Bronchial epithelial cell (primary cell): Measurements from ENCODE around the gene GOLGA1. TPM values are rescaled to one million over a fixed set of nuclear protein-coding genes. Genes with fewer than 3 reads are reported as not detected.
"Not testable (repeated sequence)": the region's sequence is repeated elsewhere in the genome, so short reads cannot be mapped to it uniquely, and the experiment has no call there.

Experiments used
- DNase-seq: peaks from one replicate; pipeline ENCODE4 v3.0.0-alpha.2; 2010; ENCODE audit warnings: low read depth
- FAIRE-seq: peaks from 2 replicates; lab custom pipeline; 2011; peaks lifted over from hg19 to GRCh38; lab: Jason Lieb, UNC
- H3K27me3 ChIP-seq: 2 replicates; pipeline ENCODE4 v1.5.1; 2011; ENCODE audit warnings: low read length; ENCODE audit not compliant: control insufficient read depth, insufficient read depth
- H3K36me3 ChIP-seq: 2 replicates; pipeline ENCODE4 v1.5.1; 2011; ENCODE audit warnings: low read length; ENCODE audit not compliant: control insufficient read depth, insufficient read depth
- H3K4me3 ChIP-seq: 2 replicates; pipeline ENCODE4 v1.5.1; 2011; ENCODE audit warnings: mild to moderate bottlenecking, low read depth, low read length, control low read depth
- total RNA-seq: library from RNA; depleted of rRNA; stranded (reverse); fragments of >200 nt; gene quantifications from 2 replicates; pipeline ENCODE4 v1.2.1, GENCODE V29; 2014
- TF ChIP-seq, protein P1 (sequence below): IDR thresholded peaks from 2 replicates; pipeline ENCODE4 v1.5.1; 2011; ENCODE audit warnings: mild to moderate bottlenecking, moderate library complexity, low read length, control low read depth, inconsistent platforms; ENCODE audit not compliant: insufficient read depth, severe bottlenecking

The GOLGA1 gene
- total RNA-seq, 1 donor from 2014 or later, result 7.9 TPM

DNA sequence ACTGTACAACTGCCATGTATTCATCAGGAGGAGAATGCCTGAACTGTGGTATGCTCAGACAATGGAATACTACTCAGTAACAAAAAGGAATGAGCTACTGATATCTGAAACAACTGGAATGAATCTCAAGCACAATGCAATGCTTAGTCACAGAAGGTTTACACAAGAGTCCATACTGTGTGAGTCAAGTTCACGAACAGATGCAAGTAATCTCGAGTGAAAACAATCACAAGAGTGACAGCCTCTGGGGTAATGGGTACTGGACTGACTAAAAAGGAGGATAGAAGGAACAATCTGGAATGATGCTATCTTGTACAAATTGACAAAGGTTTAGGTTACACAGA is 19.5 kb upstream of the GOLGA1 start:
- peak; percentile 61 for DNase-seq
- TF ChIP-seq, protein P1, sequence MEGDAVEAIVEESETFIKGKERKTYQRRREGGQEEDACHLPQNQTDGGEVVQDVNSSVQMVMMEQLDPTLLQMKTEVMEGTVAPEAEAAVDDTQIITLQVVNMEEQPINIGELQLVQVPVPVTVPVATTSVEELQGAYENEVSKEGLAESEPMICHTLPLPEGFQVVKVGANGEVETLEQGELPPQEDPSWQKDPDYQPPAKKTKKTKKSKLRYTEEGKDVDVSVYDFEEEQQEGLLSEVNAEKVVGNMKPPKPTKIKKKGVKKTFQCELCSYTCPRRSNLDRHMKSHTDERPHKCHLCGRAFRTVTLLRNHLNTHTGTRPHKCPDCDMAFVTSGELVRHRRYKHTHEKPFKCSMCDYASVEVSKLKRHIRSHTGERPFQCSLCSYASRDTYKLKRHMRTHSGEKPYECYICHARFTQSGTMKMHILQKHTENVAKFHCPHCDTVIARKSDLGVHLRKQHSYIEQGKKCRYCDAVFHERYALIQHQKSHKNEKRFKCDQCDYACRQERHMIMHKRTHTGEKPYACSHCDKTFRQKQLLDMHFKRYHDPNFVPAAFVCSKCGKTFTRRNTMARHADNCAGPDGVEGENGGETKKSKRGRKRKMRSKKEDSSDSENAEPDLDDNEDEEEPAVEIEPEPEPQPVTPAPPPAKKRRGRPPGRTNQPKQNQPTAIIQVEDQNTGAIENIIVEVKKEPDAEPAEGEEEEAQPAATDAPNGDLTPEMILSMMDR, result no peak

DNA sequence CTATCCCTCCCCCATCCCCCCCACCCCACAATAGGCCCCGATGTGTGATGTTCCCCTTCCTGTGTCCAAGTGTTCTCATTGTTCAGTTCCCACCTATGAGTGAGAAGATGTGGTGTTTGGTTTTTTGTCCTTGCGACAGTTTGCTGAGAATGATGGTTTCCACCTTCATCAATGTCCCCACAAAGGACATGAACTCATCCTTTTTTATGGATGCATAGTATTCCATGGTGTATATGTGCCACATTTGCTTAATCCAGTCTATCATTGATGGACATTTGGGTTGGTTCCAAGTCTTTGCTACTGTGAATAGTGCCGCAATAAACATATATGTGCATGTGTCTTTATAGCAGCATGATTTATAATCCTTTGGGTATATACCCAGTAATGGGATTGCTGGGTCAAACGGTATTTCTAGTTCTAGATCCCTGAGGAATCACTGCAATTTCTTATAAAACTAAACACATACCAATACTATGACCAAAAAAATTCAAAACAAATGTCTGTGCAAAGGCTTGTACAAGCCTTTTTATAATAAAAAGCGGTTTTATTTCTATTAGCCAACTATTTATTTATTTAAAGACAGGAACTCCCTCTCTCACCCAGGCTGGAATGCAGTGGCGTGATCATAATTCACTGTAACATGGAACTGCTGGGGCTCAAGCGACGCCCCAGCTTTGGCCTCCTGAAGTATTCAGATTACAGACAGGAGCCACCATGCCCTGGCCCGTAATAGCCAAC is 19.0 kb upstream of the GOLGA1 start:
- not testable (repeated sequence) for H3K27me3 ChIP-seq, DNase-seq, FAIRE-seq, H3K4me3 ChIP-seq, H3K36me3 ChIP-seq

More for the DNA sequence above, 19.5 kb upstream of the GOLGA1 start:
- FAIRE-seq, result no peak
- no peaks in the 10 kb centered on the region for H3K27me3 ChIP-seq
- H3K4me3 ChIP-seq, result no peak overlapping the region
- H3K36me3 ChIP-seq, result no peaks in the 10 kb centered on the region

DNA sequence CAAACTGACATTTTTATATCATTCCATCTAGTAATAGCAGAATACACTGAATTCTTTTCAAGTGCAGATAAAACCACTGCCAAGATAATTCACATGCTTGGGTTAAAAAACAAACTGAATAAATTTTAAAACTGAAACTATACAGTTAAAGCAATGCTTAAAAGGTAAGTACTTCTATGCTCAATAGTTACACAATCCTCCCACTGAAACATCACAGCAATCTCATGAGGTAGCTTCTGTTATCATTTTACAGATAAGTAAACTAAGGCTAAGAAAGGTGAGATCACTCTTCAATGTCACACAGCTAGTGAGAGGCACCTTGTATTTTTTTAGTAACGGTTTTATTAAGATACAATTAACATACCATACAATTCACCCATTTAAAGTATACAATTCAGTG is 13.4 kb upstream of the GOLGA1 start:
- H3K36me3 ChIP-seq, result no peaks in the 10 kb centered on the region
- TF ChIP-seq, protein P1, result no peak
- H3K27me3 ChIP-seq, result no peaks in the 10 kb centered on the region
- no peak overlapping the region for H3K4me3 ChIP-seq
- DNase-seq (no peak), FAIRE-seq (no peak)

DNA sequence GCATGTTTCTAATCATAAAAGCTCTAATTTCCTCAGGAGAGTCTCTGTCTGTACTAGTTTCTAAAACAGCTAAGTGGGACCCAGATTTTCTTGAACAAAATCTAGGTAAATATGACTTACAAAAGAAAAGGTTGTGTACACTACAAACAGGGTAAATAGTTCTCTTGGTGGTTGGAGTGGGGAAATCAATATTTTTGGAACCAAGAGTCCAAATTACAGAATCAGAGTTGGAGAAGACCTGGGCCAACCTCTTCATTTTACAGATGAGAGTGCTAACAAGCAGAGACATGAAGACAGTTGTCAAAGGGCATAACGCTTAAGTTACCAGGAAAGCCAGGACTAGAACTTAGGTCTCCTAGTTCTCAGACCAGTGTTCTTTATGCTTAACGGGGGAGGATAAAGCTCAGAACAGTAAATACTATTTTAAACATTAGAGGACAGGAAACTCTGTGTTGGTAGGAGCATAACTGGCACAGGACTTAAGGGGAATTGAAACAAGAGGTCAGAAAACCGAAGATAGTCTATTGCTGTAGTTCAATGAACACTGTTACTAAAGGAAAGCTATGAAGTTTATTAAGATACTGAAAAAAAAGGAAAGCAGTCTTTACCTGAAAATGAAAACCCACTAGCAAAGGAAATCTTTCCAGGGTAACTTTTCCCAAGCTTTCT is 9.3 kb upstream of the GOLGA1 start:
- no peaks in the 10 kb centered on the region for H3K27me3 ChIP-seq
- no peak overlapping the region for H3K4me3 ChIP-seq
- TF ChIP-seq, protein P1, result no peak
- DNase-seq, result peak; percentile 7
- no peaks in the 10 kb centered on the region for H3K36me3 ChIP-seq
- FAIRE-seq, result no peak

DNA sequence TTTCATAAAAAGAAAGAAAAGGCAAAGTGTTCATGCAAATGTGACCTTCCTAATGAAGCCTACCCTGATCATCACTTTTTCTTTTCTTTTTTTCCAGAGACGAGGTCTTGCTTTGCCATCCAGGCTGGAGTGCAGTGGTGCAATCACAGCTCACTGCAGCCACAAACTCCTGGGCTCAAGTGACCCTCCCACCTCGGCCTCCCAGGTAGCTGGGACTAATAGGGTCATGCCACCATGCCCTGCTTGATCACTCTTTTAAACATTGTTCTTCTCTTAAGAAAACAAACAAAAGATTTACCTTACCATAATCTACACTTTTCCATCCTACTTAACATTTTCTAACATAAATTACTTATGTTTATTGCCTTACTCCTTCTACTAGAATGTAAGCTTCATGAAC is 8.5 kb upstream of the GOLGA1 start:
- no peak overlapping the region for H3K4me3 ChIP-seq
- H3K36me3 ChIP-seq, result no peaks in the 10 kb centered on the region
- H3K27me3 ChIP-seq, result no peaks in the 10 kb centered on the region
- DNase-seq (no peak), FAIRE-seq (no peak)
- TF ChIP-seq, protein P1, result no peak

DNA sequence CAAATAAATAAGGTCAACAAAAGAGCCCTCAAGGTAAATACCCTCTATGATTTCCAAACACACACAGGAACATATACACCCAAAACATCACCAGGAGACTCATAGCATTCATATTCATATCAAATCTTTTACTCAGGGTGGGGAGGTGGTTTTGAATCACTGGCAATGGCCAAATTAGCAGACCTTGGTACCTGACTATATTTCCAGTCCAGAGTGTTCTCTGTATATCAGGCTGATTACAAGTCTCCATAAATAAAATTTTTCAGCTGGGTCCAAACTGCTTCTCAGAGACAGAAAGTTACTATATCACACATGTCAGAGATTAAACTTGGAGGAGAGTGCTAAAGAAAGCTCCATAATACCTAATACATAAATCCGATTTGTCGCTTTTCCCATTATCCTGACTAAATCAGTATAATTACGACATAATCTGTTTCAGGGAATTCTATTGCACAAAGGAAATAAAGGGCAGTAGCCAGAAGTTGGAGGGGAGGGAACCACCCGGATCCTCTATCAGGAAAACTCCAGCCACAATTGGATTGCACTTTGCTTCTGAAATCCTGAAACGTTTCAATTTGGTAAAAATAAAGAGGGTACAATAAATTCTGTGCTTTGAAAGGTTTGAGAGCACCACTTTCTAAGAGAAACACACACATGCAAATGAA is 7.0 kb upstream of the GOLGA1 start:
- Histone ChIP-seq H3K36me3 (no peaks in the 10 kb centered on the region), H3K4me3 (no peak overlapping the region), H3K27me3 (no peaks in the 10 kb centered on the region)
- TF ChIP-seq, protein P1, result no peak
- DNase-seq, result no peak
- FAIRE-seq, result no peak
